Mesenchymal stem cell (in vitro differentiated cells and primary cell): Measurements from ENCODE around the gene WNT3A.

Source experiments
- DNase-seq: peaks from one replicate; pipeline ENCODE4 v3.0.0-alpha.2; 2013
- H2AFZ ChIP-seq: one replicate; pipeline ENCODE4 v1.6.1; 2013; ENCODE audit warnings: low read depth, mild to moderate bottlenecking, control low read depth, inconsistent platforms, low read length, moderate library complexity
- H2AK5ac ChIP-seq: 2 replicates; pipeline ENCODE4 v1.6.1; 2013; ENCODE audit warnings: low read length, moderate library complexity, mild to moderate bottlenecking, inconsistent platforms; ENCODE audit not compliant: severe bottlenecking
- H2BK120ac ChIP-seq: one replicate; pipeline ENCODE4 v1.6.1; 2013; ENCODE audit warnings: low read depth, mild to moderate bottlenecking, inconsistent platforms, low read length, moderate library complexity
- H2BK12ac ChIP-seq, 2 experiments: one replicate each; pipeline ENCODE4 v1.6.1; 2013; ENCODE audit warnings: inconsistent platforms in 2 of 2, low read length in 2 of 2, mild to moderate bottlenecking in 2 of 2, moderate library complexity in 2 of 2, control low read depth in 1 of 2
- H2BK15ac ChIP-seq: one replicate; pipeline ENCODE4 v1.6.1; 2013; ENCODE audit warnings: mild to moderate bottlenecking, low read depth, inconsistent platforms; ENCODE audit not compliant: poor library complexity, severe bottlenecking
- H2BK5ac ChIP-seq: 2 replicates; pipeline ENCODE4 v1.6.1; 2013; ENCODE audit warnings: low read depth, mild to moderate bottlenecking, low read length, control low read depth, inconsistent platforms; ENCODE audit not compliant: poor library complexity, severe bottlenecking
- H3K14ac ChIP-seq, 2 experiments: one replicate each; pipeline ENCODE4 v1.6.1; 2013; ENCODE audit warnings: inconsistent platforms in 2 of 2, low read length in 2 of 2, control low read depth in 1 of 2, mild to moderate bottlenecking in 1 of 2, moderate library complexity in 1 of 2
- H3K18ac ChIP-seq, 2 experiments: one replicate each; pipeline ENCODE4 v1.6.1; 2013; ENCODE audit warnings: inconsistent platforms in 2 of 2, low read length in 2 of 2, control low read depth in 1 of 2, low read depth in 1 of 2, mild to moderate bottlenecking in 1 of 2
- H3K23ac ChIP-seq, 2 experiments: one replicate each; pipeline ENCODE4 v1.6.1; 2013; ENCODE audit warnings: inconsistent platforms in 2 of 2, low read length in 2 of 2, mild to moderate bottlenecking in 2 of 2, moderate library complexity in 2 of 2, control low read depth in 1 of 2
- H3K27ac ChIP-seq: 2 replicates; pipeline ENCODE4 v1.5.1; 2013; ENCODE audit warnings: mild to moderate bottlenecking, moderate library complexity, low read length, control low read depth, inconsistent platforms; ENCODE audit not compliant: poor library complexity, severe bottlenecking
- H3K27me3 ChIP-seq, 2 experiments: 2 replicates each; pipeline versions ENCODE4 v1.6.1 to v1.7.0; 2013; ENCODE audit warnings: low read length in 2 of 2, mild to moderate bottlenecking in 2 of 2, moderate library complexity in 2 of 2, control low read depth in 1 of 2, inconsistent platforms in 1 of 2; ENCODE audit not compliant: control insufficient read depth in 1 of 2, insufficient read depth in 1 of 2
- H3K36me3 ChIP-seq, 2 experiments: 2 replicates each; pipeline versions ENCODE4 v1.6.1 to v1.7.0; 2013; ENCODE audit warnings: low read length in 2 of 2, control low read depth in 1 of 2, inconsistent platforms in 1 of 2, low read depth in 1 of 2, mild to moderate bottlenecking in 1 of 2; ENCODE audit not compliant: insufficient read depth in 2 of 2, control insufficient read depth in 1 of 2
- H3K4ac ChIP-seq, 2 experiments: one replicate each; pipeline ENCODE4 v1.6.1; 2013; ENCODE audit warnings: inconsistent platforms in 2 of 2, low read length in 2 of 2, mild to moderate bottlenecking in 2 of 2, moderate library complexity in 2 of 2, control low read depth in 1 of 2, low read depth in 1 of 2
- H3K4me1 ChIP-seq: 2 replicates; pipeline ENCODE4 v1.6.1; 2013; ENCODE audit warnings: low read depth, low read length, control low read depth; ENCODE audit not compliant: control insufficient read depth, insufficient read depth
- H3K4me2 ChIP-seq: 2 replicates; pipeline ENCODE4 v1.6.1; 2013; ENCODE audit warnings: low read length, mild to moderate bottlenecking, inconsistent platforms; ENCODE audit not compliant: poor library complexity, severe bottlenecking
- H3K4me3 ChIP-seq, 2 experiments: 2 replicates each; pipeline versions ENCODE4 v1.5.1 to v1.7.0; 2013; ENCODE audit warnings: low read length in 2 of 2, mild to moderate bottlenecking in 2 of 2, control low read depth in 1 of 2, low read depth in 1 of 2; ENCODE audit not compliant: insufficient read depth in 1 of 2
- H3K79me1 ChIP-seq: replicated peaks from 2 replicates; pipeline ENCODE4 v1.6.1; 2013; ENCODE audit warnings: mild to moderate bottlenecking, control low read depth, low read length, inconsistent platforms; ENCODE audit not compliant: poor library complexity, severe bottlenecking
- H3K9ac ChIP-seq: 2 replicates; pipeline ENCODE4 v1.7.0; 2013; ENCODE audit warnings: mild to moderate bottlenecking, low read length, moderate library complexity
- H3K9me3 ChIP-seq: 2 replicates; pipeline ENCODE4 v1.7.0; 2013; ENCODE audit warnings: mild to moderate bottlenecking, low read length; ENCODE audit not compliant: control insufficient read depth
- H4K8ac ChIP-seq: one replicate; pipeline ENCODE4 v1.6.1; 2013; ENCODE audit warnings: inconsistent platforms, mild to moderate bottlenecking, low read length, moderate library complexity
- H4K91ac ChIP-seq: one replicate; pipeline ENCODE4 v1.6.1; 2013; ENCODE audit warnings: mild to moderate bottlenecking, low read length, inconsistent platforms
- WGBS: methylation state at CpG from one replicate; pipeline ENCODE4 v1.1.7; 2013; ENCODE audit warnings: mixed read lengths; 5-methylcytosine and 5-hydroxymethylcytosine counted together

The WNT3A gene

DNA sequence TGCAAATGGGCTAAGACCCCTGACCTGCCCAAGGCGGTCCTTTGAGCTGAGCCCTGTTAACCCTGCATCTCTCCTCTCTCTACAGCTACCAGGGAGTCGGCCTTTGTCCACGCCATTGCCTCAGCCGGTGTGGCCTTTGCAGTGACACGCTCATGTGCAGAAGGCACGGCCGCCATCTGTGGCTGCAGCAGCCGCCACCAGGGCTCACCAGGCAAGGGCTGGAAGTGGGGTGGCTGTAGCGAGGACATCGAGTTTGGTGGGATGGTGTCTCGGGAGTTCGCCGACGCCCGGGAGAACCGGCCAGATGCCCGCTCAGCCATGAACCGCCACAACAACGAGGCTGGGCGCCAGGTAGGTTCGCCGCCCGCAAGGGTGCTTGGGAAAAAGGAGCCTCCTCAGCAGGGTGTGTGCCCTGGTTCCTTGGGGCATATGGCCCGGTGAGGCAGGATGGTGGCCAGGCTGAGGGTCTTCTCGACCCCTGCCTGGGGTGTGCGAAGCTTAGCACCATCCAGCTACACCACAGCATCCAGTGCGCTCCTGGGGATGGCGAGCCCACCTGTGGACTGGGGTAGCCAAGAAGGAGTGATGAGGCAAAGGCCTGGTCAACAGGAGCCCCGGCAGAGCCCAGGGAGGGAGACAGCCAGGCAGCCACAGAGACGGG, 43.9 kb downstream of the WNT3A start:
- H3K4me1 ChIP-seq, result peaks cover 4% of the 10 kb centered on the region
- H2AFZ ChIP-seq, result no peak overlapping the region
- no peak overlapping the region for H3K4ac ChIP-seq
- H3K14ac ChIP-seq, result no peak overlapping the region
- no peak overlapping the region for H4K8ac ChIP-seq
- no peak overlapping the region for H2BK15ac ChIP-seq
- peaks cover 11% of the 10 kb centered on the region for H3K9me3 ChIP-seq
- no peaks in the 10 kb centered on the region for H3K36me3 ChIP-seq
- H2BK12ac ChIP-seq, result no peak overlapping the region
- no peak overlapping the region for H3K9ac ChIP-seq
- no peak overlapping the region for H3K18ac ChIP-seq
- no peaks in the 10 kb centered on the region for H3K79me1 ChIP-seq
- H3K27ac ChIP-seq, result no peak overlapping the region
- no peak overlapping the region for H2AK5ac ChIP-seq
- H2BK5ac ChIP-seq, result no peak overlapping the region
- H3K4me2 ChIP-seq, result no peak overlapping the region
- peaks cover 17 to 63% of the 10 kb centered on the region in 2 experiments for H3K27me3 ChIP-seq
- no peak for DNase-seq
- no peak overlapping the region for H3K4me3 ChIP-seq
- H4K91ac ChIP-seq, result no peak overlapping the region
- H2BK120ac ChIP-seq, result no peak overlapping the region
- H3K23ac ChIP-seq, result no peak overlapping the region
- WGBS, result 90% methylated on average over 30 of the region's 30 CpGs

DNA sequence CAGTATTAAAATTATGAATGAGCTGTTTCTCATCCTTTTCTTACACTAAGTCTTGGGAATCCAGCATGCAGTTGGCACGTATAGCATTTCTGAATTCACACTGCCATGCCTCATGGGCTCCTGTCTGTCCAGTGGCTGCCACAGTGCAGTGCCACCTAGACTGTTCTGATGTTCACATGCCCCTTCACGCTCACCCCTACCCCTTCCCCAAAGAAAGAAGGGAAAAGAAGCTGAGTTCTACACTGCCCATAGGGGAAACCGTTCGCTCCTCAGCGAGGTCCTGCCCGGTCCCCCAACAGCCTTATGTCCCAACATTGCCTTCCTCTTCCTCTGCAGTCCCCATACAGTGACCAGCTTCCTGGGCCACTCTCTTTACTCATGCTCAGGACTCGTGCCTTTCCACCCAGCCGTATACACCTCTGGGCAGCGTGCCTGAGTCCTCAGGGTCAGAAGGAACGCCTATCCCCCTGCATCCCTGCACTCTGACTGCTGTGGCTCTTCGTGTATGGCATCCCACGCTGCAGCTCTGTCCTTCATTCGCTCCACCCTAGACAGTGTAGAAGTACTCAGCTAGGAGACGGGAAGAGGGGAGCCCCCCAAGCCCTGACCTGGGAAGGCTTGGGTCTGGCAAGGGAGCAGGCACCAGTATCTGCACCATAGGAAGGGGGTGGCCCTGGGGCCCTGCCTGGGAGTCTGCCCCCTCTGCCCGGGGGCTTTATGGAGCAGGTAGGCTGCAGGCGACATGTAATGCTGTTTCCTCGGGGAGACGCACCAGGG, 51.6 kb downstream of the WNT3A start:
- Histone ChIP-seq H4K8ac (no peak overlapping the region), H3K4ac (no peak overlapping the region), H2AK5ac (no peak overlapping the region), H3K14ac (no peak overlapping the region), H2BK15ac (no peak overlapping the region), H2BK5ac (no peak overlapping the region), H2BK12ac (no peak overlapping the region), H3K27me3 (peaks cover 17 to 82% of the 10 kb centered on the region in 2 experiments), H3K4me1 (peaks cover 1% of the 10 kb centered on the region), H3K23ac (no peak overlapping the region), H2AFZ (no peak overlapping the region), H4K91ac (no peak overlapping the region), H3K27ac (no peak overlapping the region), H3K36me3 (peaks cover 0 to 3% of the 10 kb centered on the region in 2 experiments), H3K9ac (no peak overlapping the region), H3K79me1 (no peaks in the 10 kb centered on the region), H3K4me3 (no peak overlapping the region), H3K4me2 (no peak overlapping the region), H2BK120ac (no peak overlapping the region), H3K18ac (no peak overlapping the region), H3K9me3 (peaks cover 13% of the 10 kb centered on the region)
- DNase-seq, result no peak
- 88% methylated on average over 18 of the region's 18 CpGs for WGBS

DNA sequence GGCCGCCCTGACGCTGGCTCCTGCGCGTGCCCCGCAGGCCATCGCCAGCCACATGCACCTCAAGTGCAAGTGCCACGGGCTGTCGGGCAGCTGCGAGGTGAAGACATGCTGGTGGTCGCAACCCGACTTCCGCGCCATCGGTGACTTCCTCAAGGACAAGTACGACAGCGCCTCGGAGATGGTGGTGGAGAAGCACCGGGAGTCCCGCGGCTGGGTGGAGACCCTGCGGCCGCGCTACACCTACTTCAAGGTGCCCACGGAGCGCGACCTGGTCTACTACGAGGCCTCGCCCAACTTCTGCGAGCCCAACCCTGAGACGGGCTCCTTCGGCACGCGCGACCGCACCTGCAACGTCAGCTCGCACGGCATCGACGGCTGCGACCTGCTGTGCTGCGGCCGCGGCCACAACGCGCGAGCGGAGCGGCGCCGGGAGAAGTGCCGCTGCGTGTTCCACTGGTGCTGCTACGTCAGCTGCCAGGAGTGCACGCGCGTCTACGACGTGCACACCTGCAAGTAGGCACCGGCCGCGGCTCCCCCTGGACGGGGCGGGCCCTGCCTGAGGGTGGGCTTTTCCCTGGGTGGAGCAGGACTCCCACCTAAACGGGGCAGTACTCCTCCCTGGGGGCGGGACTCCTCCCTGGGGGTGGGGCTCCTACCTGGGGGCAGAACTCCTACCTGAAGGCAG, 52.3 kb downstream of the WNT3A start:
- Histone ChIP-seq H2BK15ac (no peak overlapping the region), H2AFZ (no peak overlapping the region), H3K9ac (no peak overlapping the region), H2AK5ac (no peak overlapping the region), H3K27me3 (peaks cover 17 to 83% of the 10 kb centered on the region in 2 experiments), H3K79me1 (no peaks in the 10 kb centered on the region), H3K4ac (no peak overlapping the region), H3K9me3 (peaks cover 5% of the 10 kb centered on the region), H2BK12ac (no peak overlapping the region), H3K27ac (no peak overlapping the region), H2BK5ac (no peak overlapping the region), H3K4me3 (no peak overlapping the region), H3K4me2 (no peak overlapping the region), H3K36me3 (peaks cover 0 to 3% of the 10 kb centered on the region in 2 experiments), H4K8ac (no peak overlapping the region), H3K4me1 (peaks cover 1% of the 10 kb centered on the region), H3K14ac (no peak overlapping the region), H4K91ac (no peak overlapping the region), H2BK120ac (no peak overlapping the region), H3K23ac (no peak overlapping the region), H3K18ac (no peak overlapping the region)
- DNase-seq, result no peak
- WGBS, result 96% methylated on average over 65 of the region's 66 CpGs
